Measurements from ENCODE around the gene TPD52L1.

DNA sequence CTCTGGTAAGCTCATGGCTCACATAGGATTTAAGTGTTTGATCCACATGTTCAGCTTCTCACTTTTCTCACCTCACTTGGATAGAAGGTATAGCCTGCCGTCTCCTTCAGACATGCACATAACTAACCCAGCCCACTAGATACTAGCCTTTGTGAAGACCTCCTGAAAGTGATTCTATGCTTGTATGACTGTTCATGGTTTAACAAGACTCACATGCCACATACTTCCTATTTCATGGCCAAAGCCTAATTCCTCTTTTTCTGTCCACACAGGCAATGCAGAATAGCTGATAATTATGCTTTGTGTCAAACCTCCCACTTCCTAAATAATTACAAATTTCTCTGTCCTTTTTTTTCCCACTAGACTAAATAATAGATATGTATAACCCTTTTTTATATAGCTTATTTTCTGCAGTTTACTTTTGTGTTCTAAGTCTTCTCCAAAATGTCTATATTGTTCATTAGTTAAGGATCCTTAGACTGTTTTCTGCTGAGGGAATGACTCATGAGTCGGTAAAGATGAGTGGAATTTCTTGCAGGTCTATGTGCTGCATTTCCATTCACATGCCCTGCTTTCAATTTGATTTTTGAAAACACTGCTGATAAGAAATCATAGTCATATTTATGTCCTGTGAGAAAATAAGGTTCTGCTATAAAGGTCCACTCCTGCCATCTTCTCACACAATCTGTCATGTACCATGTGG lies 105.2 kb downstream of the TPD52L1 start:
- TF ChIP-seq, protein P1, sequence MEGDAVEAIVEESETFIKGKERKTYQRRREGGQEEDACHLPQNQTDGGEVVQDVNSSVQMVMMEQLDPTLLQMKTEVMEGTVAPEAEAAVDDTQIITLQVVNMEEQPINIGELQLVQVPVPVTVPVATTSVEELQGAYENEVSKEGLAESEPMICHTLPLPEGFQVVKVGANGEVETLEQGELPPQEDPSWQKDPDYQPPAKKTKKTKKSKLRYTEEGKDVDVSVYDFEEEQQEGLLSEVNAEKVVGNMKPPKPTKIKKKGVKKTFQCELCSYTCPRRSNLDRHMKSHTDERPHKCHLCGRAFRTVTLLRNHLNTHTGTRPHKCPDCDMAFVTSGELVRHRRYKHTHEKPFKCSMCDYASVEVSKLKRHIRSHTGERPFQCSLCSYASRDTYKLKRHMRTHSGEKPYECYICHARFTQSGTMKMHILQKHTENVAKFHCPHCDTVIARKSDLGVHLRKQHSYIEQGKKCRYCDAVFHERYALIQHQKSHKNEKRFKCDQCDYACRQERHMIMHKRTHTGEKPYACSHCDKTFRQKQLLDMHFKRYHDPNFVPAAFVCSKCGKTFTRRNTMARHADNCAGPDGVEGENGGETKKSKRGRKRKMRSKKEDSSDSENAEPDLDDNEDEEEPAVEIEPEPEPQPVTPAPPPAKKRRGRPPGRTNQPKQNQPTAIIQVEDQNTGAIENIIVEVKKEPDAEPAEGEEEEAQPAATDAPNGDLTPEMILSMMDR (IDR thresholded peaks at IDR 0.05): no peak
- TF ChIP-seq EZH2 (IDR thresholded peaks at IDR 0.05; ENCODE audit: borderline replicate concordance, insufficient read depth, low read depth, low read length, poor library complexity, severe bottlenecking): no peak
